ENCODE data around the gene LCP1.

Gene LCP1

DNA sequence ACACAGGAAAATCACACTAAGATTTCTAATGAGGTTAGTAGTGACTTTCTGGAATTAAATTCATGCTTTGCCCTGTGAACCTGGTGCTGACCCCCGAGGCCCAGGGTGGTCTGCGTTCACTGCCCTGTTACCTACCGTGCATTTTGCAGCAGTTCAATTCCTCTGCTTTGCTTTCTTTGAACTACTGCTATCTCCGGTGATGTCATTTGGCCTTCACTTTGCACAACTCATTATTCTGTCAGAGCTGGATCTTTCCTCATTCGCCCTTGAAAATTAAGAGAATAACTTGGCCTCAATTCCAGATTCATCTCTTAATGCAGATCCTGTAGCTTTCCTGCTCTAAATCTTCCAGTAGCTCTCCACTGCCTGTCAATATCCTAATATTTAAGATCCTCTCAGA is 21.0 kb upstream of the LCP1 start:
- no peak overlapping the region for H2AFZ ChIP-seq (ENCODE audit: low read length, unreplicated experiment)
- H3K79me2 ChIP-seq (ENCODE audit: control insufficient read depth, insufficient read depth, low read length, unreplicated experiment): no peaks in the 10 kb centered on the region
- H3K4me3 ChIP-seq (ENCODE audit: low read depth, low read length): no peak overlapping the region
- no peak overlapping the region for H3K27ac ChIP-seq (ENCODE audit: low read depth, low read length)
- no peaks in the 10 kb centered on the region for H3K4me1 ChIP-seq (ENCODE audit: control insufficient read depth, insufficient read depth, low read length, unreplicated experiment)
- H3K27me3 ChIP-seq (ENCODE audit: insufficient read depth, low read length): no peaks in the 10 kb centered on the region
- no peaks in the 10 kb centered on the region for H3K36me3 ChIP-seq (ENCODE audit: insufficient read depth, low read length)

GRCh38 chr13:46202188-46202795 is 20.3 kb upstream of the LCP1 start:
- H3K36me3 ChIP-seq (ENCODE audit: insufficient read depth, low read length): no peaks in the 10 kb centered on the region
- no peaks in the 10 kb centered on the region for H3K79me2 ChIP-seq (ENCODE audit: control insufficient read depth, insufficient read depth, low read length, unreplicated experiment)
- H3K27ac ChIP-seq (ENCODE audit: low read depth, low read length): no peak overlapping the region
- H2AFZ ChIP-seq (ENCODE audit: low read length, unreplicated experiment): no peak overlapping the region
- H3K4me1 ChIP-seq (ENCODE audit: control insufficient read depth, insufficient read depth, low read length, unreplicated experiment): no peaks in the 10 kb centered on the region
- no peak overlapping the region for H3K4me3 ChIP-seq (ENCODE audit: low read depth, low read length)
- no peaks in the 10 kb centered on the region for H3K27me3 ChIP-seq (ENCODE audit: insufficient read depth, low read length)

- Histone ChIP-seq H3K27ac (ENCODE audit: low read depth, low read length) (no peak overlapping the region), H3K79me2 (ENCODE audit: control insufficient read depth, insufficient read depth, low read length, unreplicated experiment) (no peaks in the 10 kb centered on the region), H3K4me3 (ENCODE audit: low read depth, low read length) (no peak overlapping the region), H3K27me3 (ENCODE audit: insufficient read depth, low read length) (no peaks in the 10 kb centered on the region), H3K36me3 (ENCODE audit: insufficient read depth, low read length) (no peaks in the 10 kb centered on the region), H3K4me1 (ENCODE audit: control insufficient read depth, insufficient read depth, low read length, unreplicated experiment) (no peaks in the 10 kb centered on the region), H2AFZ (ENCODE audit: low read length, unreplicated experiment) (no peak overlapping the region)
These were observed 16.8 kb upstream of the LCP1 start for GRCh38 chr13:46198696-46199193.

GRCh38 chr13:46197299-46198048 is 15.5 kb upstream of the LCP1 start:
- no peaks in the 10 kb centered on the region for H3K79me2 ChIP-seq (ENCODE audit: control insufficient read depth, insufficient read depth, low read length, unreplicated experiment)
- no peak overlapping the region for H3K27ac ChIP-seq (ENCODE audit: low read depth, low read length)
- H3K4me1 ChIP-seq (ENCODE audit: control insufficient read depth, insufficient read depth, low read length, unreplicated experiment): no peaks in the 10 kb centered on the region
- H2AFZ ChIP-seq (ENCODE audit: low read length, unreplicated experiment): no peak overlapping the region
- H3K27me3 ChIP-seq (ENCODE audit: insufficient read depth, low read length): no peaks in the 10 kb centered on the region
- H3K36me3 ChIP-seq (ENCODE audit: insufficient read depth, low read length): no peaks in the 10 kb centered on the region
- no peak overlapping the region for H3K4me3 ChIP-seq (ENCODE audit: low read depth, low read length)

DNA sequence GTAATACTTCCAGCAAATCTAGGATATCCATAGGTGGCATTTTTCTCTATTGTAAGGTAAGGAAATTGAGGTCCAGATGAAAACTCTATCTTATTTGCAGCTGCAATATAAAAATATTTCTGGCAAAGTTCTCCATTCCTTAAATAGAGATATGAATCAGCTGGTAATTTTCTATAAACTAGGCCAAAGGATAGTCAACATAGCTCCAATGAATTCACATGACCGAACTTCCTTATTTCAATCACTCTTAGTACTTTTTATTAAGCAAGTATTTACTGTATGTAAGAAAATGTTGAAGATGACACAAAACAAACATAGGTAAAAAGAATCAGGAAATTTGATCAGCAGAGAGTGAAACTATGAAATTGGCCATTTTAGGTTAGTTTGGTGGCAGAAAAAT is 13.0 kb upstream of the LCP1 start:
- Histone ChIP-seq H2AFZ (ENCODE audit: low read length, unreplicated experiment) (no peak overlapping the region), H3K27me3 (ENCODE audit: insufficient read depth, low read length) (no peaks in the 10 kb centered on the region), H3K79me2 (ENCODE audit: control insufficient read depth, insufficient read depth, low read length, unreplicated experiment) (no peaks in the 10 kb centered on the region), H3K27ac (ENCODE audit: low read depth, low read length) (no peak overlapping the region), H3K4me1 (ENCODE audit: control insufficient read depth, insufficient read depth, low read length, unreplicated experiment) (no peaks in the 10 kb centered on the region), H3K36me3 (ENCODE audit: insufficient read depth, low read length) (no peaks in the 10 kb centered on the region), H3K4me3 (ENCODE audit: low read depth, low read length) (no peak overlapping the region)

DNA sequence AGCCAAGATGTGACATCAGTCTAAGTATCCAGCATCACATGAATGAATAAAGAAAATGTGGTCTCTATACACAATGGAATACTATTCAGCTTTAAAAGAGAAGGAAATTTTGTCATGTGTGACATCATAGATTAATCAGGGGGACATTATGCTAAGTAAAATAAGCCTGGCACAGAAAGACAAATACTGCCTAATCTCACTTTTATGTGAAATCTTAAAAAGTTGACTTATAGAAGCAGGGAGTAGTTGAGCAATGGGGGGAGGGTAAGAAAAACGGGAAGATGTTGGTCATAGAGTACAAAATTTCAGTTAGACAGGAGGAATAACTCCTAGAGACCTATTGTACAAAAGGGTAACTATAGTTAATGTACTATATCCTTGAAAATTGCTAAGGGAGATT is 10.4 kb upstream of the LCP1 start:
- Histone ChIP-seq H3K27me3 (ENCODE audit: insufficient read depth, low read length) (no peaks in the 10 kb centered on the region), H3K4me3 (ENCODE audit: low read depth, low read length) (no peak overlapping the region), H3K36me3 (ENCODE audit: insufficient read depth, low read length) (no peaks in the 10 kb centered on the region), H2AFZ (ENCODE audit: low read length, unreplicated experiment) (no peak overlapping the region), H3K27ac (ENCODE audit: low read depth, low read length) (no peak overlapping the region), H3K4me1 (ENCODE audit: control insufficient read depth, insufficient read depth, low read length, unreplicated experiment) (no peaks in the 10 kb centered on the region), H3K79me2 (ENCODE audit: control insufficient read depth, insufficient read depth, low read length, unreplicated experiment) (no peaks in the 10 kb centered on the region)

GRCh38 chr13:46185634-46186033 is 3.7 kb upstream of the LCP1 start:
- Histone ChIP-seq H3K27ac (ENCODE audit: low read depth, low read length) (no peak overlapping the region), H3K79me2 (ENCODE audit: control insufficient read depth, insufficient read depth, low read length, unreplicated experiment) (no peaks in the 10 kb centered on the region), H3K36me3 (ENCODE audit: insufficient read depth, low read length) (no peaks in the 10 kb centered on the region), H3K27me3 (ENCODE audit: insufficient read depth, low read length) (no peaks in the 10 kb centered on the region), H3K4me3 (ENCODE audit: low read depth, low read length) (no peak overlapping the region), H2AFZ (ENCODE audit: low read length, unreplicated experiment) (no peak overlapping the region), H3K4me1 (ENCODE audit: control insufficient read depth, insufficient read depth, low read length, unreplicated experiment) (peaks cover 5% of the 10 kb centered on the region)

DNA sequence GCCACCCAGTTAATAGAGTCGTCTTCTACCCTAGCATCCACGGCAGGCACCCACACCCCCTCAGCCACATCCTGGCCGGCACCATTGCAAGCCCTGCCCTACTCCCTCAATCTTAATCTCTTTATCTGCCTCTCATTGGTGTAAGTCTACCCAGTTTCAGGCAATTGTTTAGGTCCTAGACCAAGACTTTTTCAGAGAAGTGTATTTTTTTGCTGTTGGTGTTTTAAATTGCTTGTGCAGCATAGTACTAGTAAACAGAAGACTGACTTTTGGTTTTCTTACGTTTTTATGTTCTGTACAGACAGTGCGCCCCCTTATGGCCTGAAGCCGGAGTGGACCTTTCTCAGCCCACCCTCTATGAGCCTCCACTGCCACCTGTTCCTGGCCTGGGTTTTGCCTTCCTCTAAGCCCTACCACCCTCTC is 2.3 kb upstream of the LCP1 start:
- Histone ChIP-seq H3K4me1 (ENCODE audit: control insufficient read depth, insufficient read depth, low read length, unreplicated experiment) (peaks cover 5% of the 10 kb centered on the region), H3K79me2 (ENCODE audit: control insufficient read depth, insufficient read depth, low read length, unreplicated experiment) (no peaks in the 10 kb centered on the region), H3K27ac (ENCODE audit: low read depth, low read length) (no peak overlapping the region), H3K4me3 (ENCODE audit: low read depth, low read length) (no peak overlapping the region), H3K27me3 (ENCODE audit: insufficient read depth, low read length) (no peaks in the 10 kb centered on the region), H3K36me3 (ENCODE audit: insufficient read depth, low read length) (no peaks in the 10 kb centered on the region), H2AFZ (ENCODE audit: low read length, unreplicated experiment) (no peak overlapping the region)

GRCh38 chr13:46183018-46183946 is 1.3 kb upstream of the LCP1 start:
- Histone ChIP-seq H3K36me3 (ENCODE audit: insufficient read depth, low read length) (no peaks in the 10 kb centered on the region), H3K79me2 (ENCODE audit: control insufficient read depth, insufficient read depth, low read length, unreplicated experiment) (no peaks in the 10 kb centered on the region), H3K4me1 (ENCODE audit: control insufficient read depth, insufficient read depth, low read length, unreplicated experiment) (peaks cover 5% of the 10 kb centered on the region), H2AFZ (ENCODE audit: low read length, unreplicated experiment) (no peak overlapping the region), H3K27me3 (ENCODE audit: insufficient read depth, low read length) (no peaks in the 10 kb centered on the region), H3K27ac (ENCODE audit: low read depth, low read length) (no peak overlapping the region), H3K4me3 (ENCODE audit: low read depth, low read length) (no peak overlapping the region)

DNA sequence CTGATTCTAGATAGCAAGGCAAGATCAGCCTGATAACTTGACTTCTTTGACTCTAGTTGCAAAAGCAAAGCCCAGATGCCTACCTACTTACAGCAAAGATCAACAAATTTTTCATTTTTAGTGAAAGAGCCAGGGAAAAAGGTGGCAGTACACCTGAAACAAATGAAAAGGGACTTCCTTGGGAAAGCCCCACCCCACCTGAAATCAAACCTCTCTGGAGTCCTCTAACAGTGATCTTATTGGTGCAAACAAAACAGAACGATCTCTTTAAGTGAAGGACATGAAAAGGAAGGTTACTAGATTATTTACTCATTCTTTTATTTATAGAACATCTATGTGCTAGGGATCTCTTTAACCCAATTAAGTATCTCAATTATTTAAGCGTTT is 507 bp upstream of the LCP1 start:
- H3K27me3 ChIP-seq (ENCODE audit: insufficient read depth, low read length): no peaks in the 10 kb centered on the region
- no peaks in the 10 kb centered on the region for H3K36me3 ChIP-seq (ENCODE audit: insufficient read depth, low read length)
- H2AFZ ChIP-seq (ENCODE audit: low read length, unreplicated experiment): no peak overlapping the region
- no peak overlapping the region for H3K4me3 ChIP-seq (ENCODE audit: low read depth, low read length)
- no peaks in the 10 kb centered on the region for H3K79me2 ChIP-seq (ENCODE audit: control insufficient read depth, insufficient read depth, low read length, unreplicated experiment)
- H3K27ac ChIP-seq (ENCODE audit: low read depth, low read length): no peak overlapping the region
- H3K4me1 ChIP-seq (ENCODE audit: control insufficient read depth, insufficient read depth, low read length, unreplicated experiment): peaks cover 5% of the 10 kb centered on the region

All from ACC112 (cell line).